CD1c-positive myeloid dendritic cell (primary cell): ENCODE data around the gene SALL2.

Experiments used
- DNase-seq: peaks from one replicate; pipeline ENCODE4 v3.0.0-alpha.2; 2016; ENCODE audit errors: extremely low spot score

The SALL2 gene

DNA sequence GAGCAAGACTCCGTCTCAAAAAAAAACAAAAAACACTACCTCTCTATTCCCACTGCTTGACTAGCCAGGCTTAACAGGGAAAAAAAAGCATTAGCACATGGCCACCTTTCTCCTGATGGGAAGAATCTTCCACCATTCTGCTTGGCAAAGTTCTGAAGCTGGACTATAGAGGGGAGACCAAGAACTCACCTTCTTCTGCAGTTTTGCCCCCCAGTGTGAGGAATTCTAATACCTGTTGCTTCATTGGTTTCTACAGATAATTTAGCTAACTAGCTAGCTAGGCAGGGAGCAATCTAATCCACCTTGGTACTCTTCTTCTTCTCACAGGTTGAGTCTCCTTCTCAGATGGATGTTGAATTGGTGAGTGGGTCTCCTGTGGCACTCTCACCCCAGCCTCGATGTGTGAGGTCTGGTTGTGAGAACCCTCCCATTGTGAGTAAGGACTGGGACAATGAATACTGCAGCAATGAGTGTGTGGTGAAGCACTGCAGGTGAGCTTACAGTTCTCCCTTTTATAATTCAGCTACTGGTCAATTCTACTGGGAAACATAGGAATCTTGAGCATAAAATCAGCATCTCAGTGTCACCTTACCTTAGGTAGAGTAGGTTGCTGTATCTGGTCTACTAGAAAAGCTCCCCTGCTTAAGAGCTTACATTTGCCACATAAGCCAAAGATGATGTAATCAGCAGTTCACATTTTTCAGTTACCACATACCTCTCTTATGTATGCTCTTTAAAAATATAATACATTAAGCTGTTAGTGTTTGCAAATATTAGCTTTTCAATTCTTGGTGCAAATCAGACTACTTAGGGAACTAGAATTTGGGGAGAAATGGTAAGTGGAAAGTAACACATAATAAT lies 31.0 kb downstream of the SALL2 start:
- no peak for DNase-seq

GRCh38 chr14:21486640-21487087 lies 39.5 kb downstream of the SALL2 start:
- DNase-seq = no peak

- DNase-seq = peak; percentile 99
Measured at GRCh38 chr14:21476925-21477681, 49.0 kb downstream of the SALL2 start, which contains the start of the genes RAB2B and TOX4. RAB2B (minus strand) TSS chr14:21476959; CDS start chr14:21476872, 87 bp downstream. TOX4 (plus strand) TSS chr14:21477195; CDS start chr14:21477279, 84 bp downstream.

GRCh38 chr14:21476523-21476924 lies 49.6 kb downstream of the SALL2 start:
- peak; percentile 81 for DNase-seq

DNA sequence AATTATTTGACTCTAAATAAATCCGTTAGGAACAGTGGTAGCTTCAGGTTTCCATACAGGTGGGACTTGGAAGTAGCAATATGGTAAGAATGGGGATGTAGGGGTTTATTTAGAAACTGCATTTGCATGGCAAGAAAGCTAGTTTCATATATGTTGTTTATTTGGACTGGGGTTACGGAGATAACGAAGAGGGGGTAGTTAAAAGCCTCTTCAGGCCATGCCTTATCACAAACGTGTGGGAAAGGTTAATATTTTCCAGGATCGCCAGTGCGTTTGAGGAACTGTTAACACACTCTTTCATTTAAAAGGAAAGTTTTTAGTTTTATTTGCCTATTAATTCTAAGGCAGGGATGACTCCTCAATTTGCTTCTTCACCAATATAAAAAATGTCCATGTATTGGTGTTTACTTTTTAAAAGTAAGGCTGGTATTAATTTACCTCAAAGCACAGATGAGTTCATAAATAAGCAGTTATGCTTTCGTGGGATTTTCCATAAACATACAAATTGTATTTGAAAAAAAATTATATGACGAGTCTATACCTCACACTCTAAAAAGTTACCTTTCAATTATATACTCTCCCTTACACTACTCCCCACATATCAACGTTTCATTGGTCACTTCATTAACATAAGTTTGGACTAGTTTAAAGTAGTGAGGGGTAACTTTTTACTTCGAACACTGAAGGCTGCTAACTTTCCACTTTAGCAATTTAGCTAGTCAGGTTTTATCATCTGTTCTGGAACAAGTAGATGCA lies 50.2 kb downstream of the SALL2 start:
- DNase-seq = no peak
